K562 (cell line): Measurements from ENCODE around the gene CHST14. TPM values are rescaled to one million over a fixed set of nuclear protein-coding genes. Genes with fewer than 3 reads are reported as not detected.

ENCODE experiments used
- HDAC1 ChIP-seq, 2 experiments: fragments of 450-650 bp; IDR thresholded peaks; 2 replicates each; pipeline ENCODE4 v1.6.1; 2016 to 2017; ENCODE audit warnings: inconsistent platforms in 1 of 2, mild to moderate bottlenecking in 1 of 2, moderate library complexity in 1 of 2
- KHSRP ChIP-seq: fragments of 450-650 bp; IDR thresholded peaks from 2 replicates; pipeline ENCODE4 v1.6.1; 2017
- MXI1 ChIP-seq: IDR thresholded peaks from 2 replicates; pipeline ENCODE4 v1.6.1; 2011; ENCODE audit warnings: low read depth, mild to moderate bottlenecking, improper control_type of control experiment, low read length
- STAG1 ChIP-seq: sonication (generic); formaldehyde crosslinking; IDR thresholded peaks from 2 replicates; pipeline ENCODE4 v1.5.0; 2020; ENCODE audit warnings: missing genetic modification reagents, borderline replicate concordance
- TCF7L2 ChIP-seq: fragments of 150-350 bp; IDR thresholded peaks from 2 replicates; pipeline ENCODE4 v1.6.1; 2016; ENCODE audit warnings: low read depth, mild to moderate bottlenecking, low read length, moderate library complexity
- TCFL5 ChIP-seq: fragments of 250-450 bp; sonication (Bioruptor Pico); conservative IDR thresholded peaks from 2 replicates; pipeline ENCODE4 v1.6.1; 2021; ENCODE audit warnings: mild to moderate bottlenecking, moderate library complexity, matching md5 sums
- VEZF1 ChIP-seq: fragments of 200-800 bp; sonication (Bioruptor generic); IDR thresholded peaks from 2 replicates; pipeline ENCODE4 v1.6.1; 2017; ENCODE audit warnings: missing genetic modification characterization, missing compliant biosample characterization
- ZNF134 ChIP-seq: fragments of 250-450 bp; sonication (Bioruptor Pico); conservative IDR thresholded peaks from 2 replicates; pipeline ENCODE4 v1.4.0; 2020
- ZNF311 ChIP-seq: fragments of 250-450 bp; sonication (Bioruptor Pico); IDR thresholded peaks from 2 replicates; pipeline ENCODE4 v1.4.0; 2020; ENCODE audit warnings: mild to moderate bottlenecking, moderate library complexity
- ZNF324 ChIP-seq: fragments of 250-450 bp; sonication (Bioruptor Pico); IDR thresholded peaks from 2 replicates; pipeline ENCODE4 v1.4.0; 2020; ENCODE audit warnings: mild to moderate bottlenecking
- ZNF395 ChIP-seq: fragments of 200-800 bp; sonication (Bioruptor generic); IDR thresholded peaks from 2 replicates; pipeline ENCODE4 v1.6.1; 2017; ENCODE audit warnings: missing genetic modification characterization, missing compliant biosample characterization
- polyA plus RNA-seq, 8 experiments: library from polyadenylated mRNA; depleted of rRNA in 4 of 8; stranded (reverse) in 5 of 8; unstranded in 3 of 8; fragments of >200 nt; fragmentation: Nextera tagmentation in 2 of 8; fragmentation: Illumina TruSeq in 1 of 8; extraction: Ambion mirVana in 2 of 8; extraction: Trizol in 1 of 8; gene quantifications; 2 replicates each; pipeline versions ENCODE4 v1.2.1 to v1.2.3, GENCODE V29; 2011 to 2014; ENCODE audit warnings: inconsistent platforms in 1 of 8, missing spikeins in 1 of 8
- total RNA-seq, 7 experiments: library from RNA; depleted of rRNA in 6 of 7; stranded (reverse); fragments of >200 nt in 6 of 7; fragmentation: Illumina TruSeq in 2 of 7; extraction: Trizol in 2 of 7; gene quantifications; 2 replicates each; pipeline versions ENCODE4 v1.2.1 to v1.2.3, GENCODE V29; 2011 to 2021; ENCODE audit warnings: low replicate concordance in 1 of 7

Gene CHST14
- total and polyA plus RNA-seq, 9 of the 15 experiments (the other 6 are each of a cell fraction or from before 2014, with no cell fraction given) = 1.6 to 12.1 (median 4.5) TPM

GRCh38 chr15:40427188-40427587 is 43.6 kb upstream of the CHST14 start (continued):
- TF ChIP-seq HDAC1 (IDR thresholded peaks at IDR 0.05) (peak in 1 of 2 experiments; percentile 87; a peak in 2 of 4 replicates), MXI1 (0 out of 2 replicates have a peak, but pooled peaks have one; percentile 17), ZNF311 (CRISPR knock-in tag) (no peak), ZNF324 (CRISPR knock-in tag) (no peak), TCFL5 (no peak), KHSRP (no peak), VEZF1 (CRISPR knock-in tag) (no peak; the same call in 1 of the 2 replicates), ZNF395 (no peak), ZNF134 (CRISPR knock-in tag) (no peak), STAG1 (CRISPR knock-in tag) (no peak), TCF7L2 (no peak)
